ENCODE data around the gene RCBTB2. TPM values are rescaled to one million over a fixed set of nuclear protein-coding genes. Genes with fewer than 3 reads are reported as not detected.

Gene RCBTB2
- 4.7 and 5.2 TPM in 2 replicates for total RNA-seq

GRCh38 chr13:48532506-48533499 lies at the start of gene RCBTB2:
Gene RCBTB2, minus strand, starts transcription at chr13:48533080. Its CDS starts 11,141 bp downstream, at chr13:48521939.

Other genes starting within 250 kb of the RCBTB2 start
- 13.1 and 15.1 TPM in 2 replicates for gene RB1, start 229.3 kb downstream of the RCBTB2 start, total RNA-seq
- 2.7 and 4.5 TPM in 2 replicates for gene LPAR6, start 120.0 kb downstream of the RCBTB2 start, total RNA-seq
- not detected in 2 replicates for gene CYSLTR2, start 120.8 kb upstream of the RCBTB2 start, total RNA-seq